HL-60/S4 treated with retinoic acid at 250 ng/mL for 4 days and 3 days (cell line): Measurements from ENCODE around the gene IFT27.
"Not testable (repeated sequence)": the region's sequence is repeated elsewhere in the genome, so short reads cannot be mapped to it uniquely, and the experiment has no call there.

Source experiments
- in situ Hi-C: fragments of 300-500 bp; cut with MboI; formaldehyde crosslinking; loops from 2 replicates; pipeline ENCODE4 v1.7.0; 2022; ENCODE audit warnings: low sequenced_read_pairs

Gene IFT27

DNA sequence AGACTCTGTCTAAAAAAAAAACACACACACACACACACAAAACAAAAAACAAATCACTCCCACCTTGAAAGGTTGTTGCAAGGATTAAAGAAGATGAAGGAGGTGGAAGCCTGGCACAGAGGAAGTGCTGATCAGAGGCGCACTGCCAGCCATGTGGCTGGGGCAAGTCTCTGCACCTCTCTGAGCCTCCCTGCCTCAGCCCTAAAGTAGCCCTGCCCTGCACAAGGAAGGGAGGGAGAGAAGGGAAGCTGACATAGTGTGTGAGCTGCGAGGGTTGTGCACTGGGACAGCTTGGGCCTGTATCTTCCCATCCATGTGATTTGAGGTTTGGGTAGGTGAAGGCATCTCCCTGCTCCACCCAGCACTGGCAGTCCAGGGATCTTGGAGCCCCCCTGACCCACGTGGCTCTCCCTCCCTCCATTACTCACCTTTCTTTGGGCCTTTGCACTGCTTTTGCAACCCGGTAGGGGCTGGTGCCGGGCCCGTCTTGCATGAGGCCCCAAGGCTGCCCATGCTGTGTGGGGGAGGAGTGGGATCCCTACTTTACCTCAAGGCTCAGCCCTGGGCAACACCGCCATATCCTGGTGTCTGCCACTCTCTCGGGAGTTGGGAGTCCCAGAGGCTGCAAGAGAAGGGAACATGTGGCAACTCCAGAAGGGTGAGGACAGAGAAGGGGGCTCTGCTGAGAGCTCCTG lies 30.5 kb downstream of the IFT27 start:
- in situ Hi-C loops, result no loop called here

DNA sequence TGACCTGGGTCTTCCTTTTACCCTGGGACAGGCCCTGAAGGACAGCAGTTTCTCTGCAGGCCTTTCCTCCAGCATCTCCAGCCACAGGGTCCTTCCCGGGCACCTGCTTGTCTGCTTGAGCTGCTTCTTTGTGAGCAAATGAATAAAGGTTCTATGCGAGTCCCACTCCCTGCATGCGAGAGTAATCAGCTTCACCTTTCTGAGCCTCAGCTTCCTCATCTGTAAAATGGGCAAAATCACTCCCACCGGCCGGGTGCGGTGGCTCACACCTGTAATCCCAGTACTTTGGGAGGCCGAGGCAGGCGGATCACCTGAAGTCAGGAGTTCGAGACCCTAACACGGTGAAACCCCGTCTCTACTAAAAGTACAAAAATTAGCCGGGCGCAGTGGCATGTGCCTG lies 31.1 kb downstream of the IFT27 start:
- in situ Hi-C loops, result no loop called here

- in situ Hi-C loops, result no loop called here
Observed at GRCh38 chr22:36744413-36744765, 31.5 kb downstream of the IFT27 start.

DNA sequence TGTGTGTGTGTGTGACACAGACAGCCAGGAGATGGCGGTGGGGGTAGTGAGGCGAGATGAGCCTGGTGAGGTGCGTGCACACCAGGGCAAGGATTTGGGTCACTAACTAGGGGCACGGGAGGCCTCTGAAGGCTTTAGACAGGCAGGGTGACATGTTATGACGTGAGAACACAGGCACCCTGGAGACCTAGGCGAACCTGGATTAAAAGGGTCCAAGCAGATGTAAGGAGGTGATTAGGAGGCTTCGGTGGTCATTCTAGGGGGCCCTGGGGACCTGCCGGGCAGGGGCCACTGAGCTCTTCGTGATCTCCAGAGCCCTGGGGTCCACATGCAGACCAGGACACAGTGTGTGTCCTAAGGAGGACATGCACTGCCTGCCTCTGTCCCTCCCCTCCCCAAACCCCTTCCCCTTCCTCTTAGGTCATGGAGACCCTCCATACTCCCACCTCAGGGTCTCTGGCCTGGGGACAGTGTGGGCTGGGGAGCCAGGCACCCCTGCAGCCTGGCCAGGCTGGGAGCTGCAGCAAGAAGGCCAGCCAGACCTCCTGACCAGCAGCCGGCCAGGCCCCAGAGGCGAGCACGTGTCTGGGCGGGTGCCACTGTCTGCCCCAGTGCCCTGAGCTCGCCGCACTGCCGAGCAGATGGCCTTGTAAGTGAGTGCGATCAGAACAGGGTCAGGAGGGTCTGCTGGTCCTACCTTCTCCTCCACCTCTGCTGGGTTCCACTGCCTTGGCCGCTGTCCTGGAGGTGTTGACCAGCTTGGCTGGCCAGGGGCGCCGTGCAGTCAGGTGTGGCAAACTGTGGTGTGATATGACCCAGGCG lies 32.1 kb downstream of the IFT27 start:
- in situ Hi-C loops, result no loop called here

DNA sequence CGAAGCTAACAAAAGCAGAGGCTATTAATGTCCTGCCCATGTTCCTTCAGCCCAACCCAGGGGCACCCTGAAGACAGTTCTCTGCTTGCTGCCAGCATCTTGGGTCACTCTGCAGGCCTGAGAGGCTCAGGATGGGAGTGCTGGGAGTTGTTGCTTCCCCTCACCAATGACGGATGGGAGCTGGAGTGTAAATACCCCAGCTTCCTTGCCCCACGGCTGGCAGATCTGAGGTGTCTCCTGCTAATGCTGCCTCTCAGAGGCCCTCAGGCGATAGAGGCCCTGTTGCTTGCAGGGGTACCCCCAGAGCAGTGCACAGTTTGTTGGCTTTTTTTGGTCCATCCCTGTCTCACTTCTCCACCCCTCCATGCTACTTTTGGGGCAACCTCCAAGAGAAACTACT lies 32.9 kb downstream of the IFT27 start:
- in situ Hi-C loops, result no loop called here

- in situ Hi-C loops, result no loop called here
Observed at GRCh38 chr22:36741968-36742367, 34.0 kb downstream of the IFT27 start.

DNA sequence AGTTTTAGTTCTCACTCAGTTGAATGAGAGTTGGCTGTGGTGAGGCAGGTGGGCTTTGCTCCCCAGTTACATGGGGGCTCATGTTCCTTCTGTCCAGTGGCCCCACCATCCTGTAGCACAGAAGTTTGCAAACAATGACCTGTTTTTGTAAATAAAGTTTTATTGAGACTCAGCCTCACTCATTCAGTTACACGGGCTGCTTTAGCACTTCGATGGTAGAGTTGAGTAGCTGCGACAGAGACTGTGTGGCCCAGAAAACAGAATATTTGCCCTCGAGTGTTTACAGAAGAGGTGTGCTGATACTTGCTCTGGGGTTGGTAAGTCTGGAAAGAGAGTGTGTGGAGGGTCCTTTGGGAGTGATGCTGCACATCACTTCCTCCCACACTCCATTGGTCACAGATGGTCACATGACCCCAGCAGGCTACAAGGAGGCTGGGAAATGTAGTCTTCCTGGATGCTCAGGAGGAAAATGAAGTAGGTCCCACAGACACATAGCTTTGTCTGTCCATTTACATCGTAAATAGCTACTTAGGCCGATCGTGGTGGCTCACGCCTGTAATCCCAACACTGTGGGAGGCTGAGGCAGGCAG lies 34.6 kb downstream of the IFT27 start:
- in situ Hi-C loops, result no loop called here

DNA sequence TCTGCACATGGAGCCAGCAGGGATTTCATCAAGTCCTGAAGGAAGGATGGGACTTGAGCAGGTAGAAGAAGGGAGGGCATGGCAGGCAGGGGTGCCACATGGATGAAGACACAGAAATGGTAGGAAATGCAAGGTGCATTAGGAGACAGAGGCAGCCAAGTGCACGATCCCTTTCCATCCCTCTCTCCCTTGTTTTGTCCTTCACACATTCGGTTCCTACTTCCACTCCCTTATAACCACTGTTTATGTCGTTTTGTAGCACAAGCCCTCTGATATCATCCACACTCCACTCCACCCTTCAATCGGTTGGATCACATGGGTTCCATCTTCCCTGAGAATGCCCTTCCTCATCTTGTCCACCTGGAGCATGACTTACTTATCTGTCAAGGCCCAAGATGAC lies 35.2 kb downstream of the IFT27 start:
- in situ Hi-C loops, result no loop called here

DNA sequence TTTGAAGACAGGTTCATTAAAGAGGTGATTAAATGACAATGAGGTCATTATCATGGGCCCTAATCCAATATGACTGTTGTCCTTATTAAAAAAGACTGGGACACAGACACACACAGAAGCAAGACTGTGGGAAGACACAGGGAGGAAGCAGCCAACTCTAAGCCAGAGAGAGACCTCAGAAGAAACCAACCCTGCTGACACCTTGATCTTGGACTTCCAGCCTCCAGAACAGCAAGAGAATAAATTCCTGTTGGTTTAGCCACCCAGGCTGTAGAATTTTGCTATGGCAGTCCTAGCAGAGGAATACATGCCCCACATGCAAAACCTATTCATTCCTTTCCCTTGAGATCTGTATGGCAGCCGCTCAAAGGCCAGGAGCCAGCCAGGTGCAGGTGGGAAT lies 36.7 kb downstream of the IFT27 start:
- in situ Hi-C loops, result no loop called here

DNA sequence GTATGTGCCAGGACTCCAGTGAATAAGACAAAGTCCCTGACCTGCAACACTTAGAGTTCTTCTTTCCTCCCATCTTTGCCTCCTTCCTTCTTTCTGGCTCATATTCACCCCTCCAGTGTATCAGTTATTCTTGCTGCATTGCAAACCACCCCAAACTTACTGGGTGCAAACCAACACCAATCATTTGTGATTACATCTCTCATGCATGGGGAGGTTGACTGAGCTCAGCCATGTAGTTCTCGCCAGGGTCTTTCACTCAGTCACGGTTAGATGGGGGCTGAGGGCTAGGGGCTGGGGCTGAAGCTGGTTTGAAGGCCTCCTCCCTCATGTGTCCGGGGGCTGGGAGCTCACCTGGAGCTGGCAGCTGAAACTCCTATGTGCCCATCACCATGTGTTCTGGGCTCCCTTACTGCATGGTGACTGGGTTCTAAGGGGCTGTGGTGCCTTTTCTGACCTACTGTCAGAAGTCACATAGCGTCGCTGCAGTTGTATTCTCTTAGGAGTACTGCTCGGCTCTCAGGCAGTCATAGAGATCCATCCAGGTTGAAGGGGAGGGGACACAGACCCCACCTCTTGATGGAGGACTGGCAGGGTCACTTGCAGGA lies 37.4 kb downstream of the IFT27 start:
- in situ Hi-C loops, result no loop called here

DNA sequence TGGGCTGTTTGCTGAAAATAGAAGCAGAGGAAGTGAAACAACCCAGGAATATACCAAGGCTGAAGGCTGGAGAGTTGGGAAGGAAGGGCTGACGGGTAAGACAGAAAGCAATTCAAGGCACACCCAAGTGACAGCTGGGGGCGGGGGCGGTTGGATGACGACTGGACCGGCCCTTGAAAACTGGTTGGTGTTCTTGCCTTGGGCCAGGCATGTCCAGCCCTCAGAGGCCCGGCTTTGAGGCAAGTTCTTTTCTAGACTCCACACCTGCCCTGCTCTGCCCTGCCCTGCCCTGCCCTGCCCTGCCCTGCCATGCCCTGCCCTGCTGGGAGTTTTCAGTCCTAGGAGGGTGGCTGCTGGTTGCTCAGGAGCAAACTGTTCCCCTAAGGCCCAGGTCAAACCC lies 38.1 kb downstream of the IFT27 start:
- in situ Hi-C loops, result no loop called here

DNA sequence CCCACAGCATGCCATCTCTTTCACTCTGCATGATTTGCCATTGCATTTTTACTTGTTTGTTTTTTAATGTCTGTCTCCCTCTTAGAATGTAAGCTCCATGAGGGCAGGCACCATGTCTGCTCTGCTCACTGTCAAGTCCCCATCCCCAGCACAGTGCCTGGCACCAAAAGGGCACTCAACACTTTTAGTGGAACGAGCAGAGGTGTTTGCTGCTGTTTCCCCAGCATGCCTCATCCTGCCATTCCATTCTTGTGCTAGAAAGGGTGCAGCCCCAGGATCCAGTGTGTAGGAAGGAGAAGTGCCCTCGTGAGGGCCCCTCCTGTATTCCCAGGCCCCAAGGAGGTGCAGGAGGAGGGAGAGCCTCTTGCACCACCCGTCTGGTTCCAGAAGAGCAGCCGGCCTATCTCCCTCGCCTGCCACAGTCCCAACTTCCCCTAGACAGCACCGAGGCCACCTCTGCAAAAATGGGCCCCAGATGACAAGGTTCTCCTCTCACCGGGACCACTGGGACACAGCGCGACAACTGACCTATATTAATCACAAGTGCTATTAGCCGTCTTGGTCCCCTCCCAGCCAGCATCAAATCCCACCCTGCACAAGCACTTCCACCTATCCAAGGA lies 39.1 kb downstream of the IFT27 start:
- in situ Hi-C loops, result no loop called here

DNA sequence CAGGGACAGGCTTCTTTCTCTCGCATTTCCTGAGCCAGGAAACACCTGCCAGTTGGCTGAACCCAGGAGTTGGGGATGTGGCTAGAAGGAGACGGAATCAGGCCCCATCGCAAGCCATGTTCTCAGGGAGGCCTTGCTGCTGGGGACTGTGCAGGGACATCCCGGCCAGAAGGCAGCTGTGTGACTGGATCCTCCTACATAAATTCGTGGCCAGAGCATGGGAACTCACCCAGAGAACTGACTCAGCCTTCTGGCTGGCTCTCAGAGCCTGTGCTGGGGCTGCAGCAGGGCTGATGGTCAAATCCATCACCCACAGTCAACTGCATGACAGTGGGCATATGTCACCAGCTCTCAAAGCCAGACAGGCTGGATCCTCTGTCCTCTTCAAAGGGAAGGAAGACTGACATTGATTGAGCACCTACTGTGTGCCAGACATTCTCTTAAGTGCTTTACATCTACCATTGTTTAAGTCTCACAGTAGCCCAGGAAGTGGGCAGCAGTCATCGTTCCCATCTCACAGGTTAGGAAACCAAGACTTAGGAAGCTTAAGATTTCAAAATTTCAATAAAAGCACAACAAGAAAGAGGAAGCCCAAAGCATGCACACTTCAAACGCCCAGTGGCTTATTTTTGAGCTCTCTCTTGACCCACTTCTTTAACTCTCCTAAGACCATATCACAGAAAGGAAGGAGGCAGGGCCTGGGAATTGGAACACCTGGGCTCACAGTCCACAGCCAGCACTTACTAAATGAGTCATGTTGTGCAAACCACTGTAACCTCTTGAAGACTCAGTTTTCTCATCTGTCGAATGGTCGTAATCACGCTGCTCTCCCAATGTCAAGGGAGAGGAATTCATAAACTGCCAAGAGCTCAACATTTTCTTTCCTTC lies 41.5 kb downstream of the IFT27 start:
- in situ Hi-C loops, result no loop called here

GRCh38 chr22:36733271-36733670 lies 42.6 kb downstream of the IFT27 start:
- in situ Hi-C loops, result no loop called here

DNA sequence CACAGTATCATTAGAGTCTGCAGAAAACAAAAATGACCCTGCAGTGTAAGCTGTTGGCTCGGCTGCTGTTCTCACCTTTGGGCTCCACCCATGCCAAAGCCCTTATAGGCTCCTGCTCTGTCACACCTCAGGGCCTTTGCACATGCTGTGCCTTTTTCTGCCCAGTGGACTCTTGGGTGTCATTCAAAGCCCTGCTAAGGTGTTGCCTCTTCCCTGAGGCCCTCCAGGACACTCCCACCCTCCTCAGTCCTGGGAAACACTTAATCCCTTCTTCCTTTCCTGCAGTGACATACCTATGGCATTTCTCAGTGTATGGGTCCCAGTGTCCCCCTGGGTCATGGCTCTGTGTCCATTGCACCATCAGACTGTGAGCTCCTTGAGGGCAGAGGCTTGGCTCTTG lies 43.3 kb downstream of the IFT27 start:
- in situ Hi-C loops, result no loop called here

DNA sequence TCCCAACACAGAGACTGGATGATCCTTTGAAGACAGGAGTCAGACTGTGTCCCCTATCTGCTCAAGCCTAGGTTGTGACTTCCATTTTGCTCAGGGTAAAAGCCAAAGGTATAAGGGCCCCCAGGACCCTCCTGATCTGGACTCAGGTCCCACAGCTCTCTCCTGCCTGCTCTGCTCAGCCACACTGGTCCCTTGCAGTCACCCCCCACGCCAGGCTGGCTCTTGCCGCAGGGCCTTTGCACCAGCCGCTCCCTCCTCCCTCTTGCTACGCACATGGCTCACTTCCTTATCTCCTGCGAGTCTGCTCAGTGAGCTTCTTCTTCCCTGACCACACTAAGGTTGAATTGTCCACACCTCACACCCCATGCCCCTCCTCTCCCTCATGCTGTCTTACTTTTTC lies 44.0 kb downstream of the IFT27 start:
- in situ Hi-C loops, result no loop called here

GRCh38 chr22:36731321-36731720 lies 44.6 kb downstream of the IFT27 start:
- in situ Hi-C loops, result not testable (repeated sequence)

DNA sequence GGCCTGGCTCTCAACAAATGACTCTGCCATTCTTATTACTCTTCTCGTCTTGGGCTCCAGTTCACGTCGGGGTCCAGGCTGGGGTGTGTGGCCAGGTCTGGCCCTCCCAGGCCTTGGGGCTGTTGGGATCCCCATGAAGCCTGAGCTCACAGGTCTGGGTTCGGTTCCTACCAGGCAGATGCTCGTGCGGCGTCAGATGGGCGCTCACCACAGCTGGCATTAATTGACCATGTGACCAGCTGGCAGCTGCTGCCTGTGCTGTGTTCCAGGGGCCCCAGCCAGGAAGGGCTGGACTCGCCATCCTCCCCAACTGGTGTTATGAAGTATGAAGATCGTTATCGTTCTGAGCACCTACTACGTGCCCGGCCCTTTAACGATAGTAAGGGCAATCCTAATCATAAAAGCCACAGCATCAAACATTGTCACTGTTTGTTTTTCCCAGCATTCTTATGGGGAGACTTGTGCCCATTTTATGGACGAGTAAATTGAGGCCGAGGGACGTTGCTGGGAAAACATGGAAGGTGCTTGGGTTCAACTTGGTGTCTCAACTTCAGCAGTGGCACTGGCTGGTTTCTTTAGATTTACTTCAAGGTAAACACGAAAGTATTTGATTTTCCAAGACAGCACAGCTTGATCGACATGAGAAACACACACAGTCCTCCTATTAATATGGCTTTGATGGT lies 45.6 kb downstream of the IFT27 start:
- in situ Hi-C loops, result no loop called here

GRCh38 chr22:36729321-36729720 lies 46.6 kb downstream of the IFT27 start:
- in situ Hi-C loops, result no loop called here

GRCh38 chr22:36728505-36728904 lies 47.4 kb downstream of the IFT27 start:
- in situ Hi-C loops, result no loop called here
